Fibroblast of lung (primary cell): ENCODE measurements around the gene PDE4D. TPM values are rescaled to one million over a fixed set of nuclear protein-coding genes. Genes with fewer than 3 reads are reported as not detected.

ENCODE experiments used
- DNase-seq, 2 donors: peaks; one replicate each; pipeline versions ENCODE4 v3.0.0 to v3.0.0-alpha.2; 2010; ENCODE audit warnings: low read depth in 2 of 2
- H2AFZ ChIP-seq: 2 replicates; pipeline ENCODE4 v1.5.1; 2012; ENCODE audit warnings: low read length, control low read depth, inconsistent platforms
- H3K27ac ChIP-seq: 2 replicates; pipeline ENCODE4 v1.5.1; 2011; ENCODE audit warnings: low read length, control low read depth; ENCODE audit not compliant: insufficient read depth
- H3K27me3 ChIP-seq: 2 replicates; pipeline ENCODE4 v1.5.1; 2011; ENCODE audit warnings: mild to moderate bottlenecking, low read length; ENCODE audit not compliant: control insufficient read depth, insufficient read depth
- H3K36me3 ChIP-seq: 2 replicates; pipeline ENCODE4 v1.5.1; 2011; ENCODE audit warnings: low read length; ENCODE audit not compliant: control insufficient read depth, insufficient read depth
- H3K4me1 ChIP-seq: 2 replicates; pipeline ENCODE4 v1.5.1; 2011; ENCODE audit warnings: low read length; ENCODE audit not compliant: control insufficient read depth, insufficient read depth; ENCODE audit errors: extremely low read depth
- H3K4me2 ChIP-seq: 2 replicates; pipeline ENCODE4 v1.5.1; 2011; ENCODE audit warnings: low read length, control low read depth; ENCODE audit not compliant: insufficient read depth; ENCODE audit errors: extremely low read depth
- H3K4me3 ChIP-seq, 4 experiments: fragments of 200-600 bp in 1 of 4; sonication (generic) in 1 of 4; replicated peaks in 1 of 4; 2 replicates each; pipeline ENCODE4 v1.5.1; 2011 to 2016; ENCODE audit warnings: low read length in 4 of 4, low read depth in 3 of 4, mild to moderate bottlenecking in 3 of 4, control low read depth in 2 of 4, inconsistent platforms in 1 of 4, mixed read lengths in 1 of 4; ENCODE audit not compliant: insufficient read depth in 1 of 4; ENCODE audit errors: control extremely low read depth in 1 of 4
- H3K79me2 ChIP-seq: 2 replicates; pipeline ENCODE4 v1.5.1; 2012; ENCODE audit warnings: mild to moderate bottlenecking, low read length, inconsistent platforms; ENCODE audit not compliant: control insufficient read depth, insufficient read depth
- H3K9ac ChIP-seq: 2 replicates; pipeline ENCODE4 v1.5.1; 2011; ENCODE audit warnings: mild to moderate bottlenecking, low read length, control low read depth; ENCODE audit not compliant: insufficient read depth
- H3K9me3 ChIP-seq: 2 replicates; pipeline ENCODE4 v1.5.1; 2012; ENCODE audit warnings: low read depth, low read length; ENCODE audit not compliant: control insufficient read depth, insufficient read depth
- H4K20me1 ChIP-seq: 2 replicates; pipeline ENCODE4 v1.5.1; 2011; ENCODE audit warnings: low read length; ENCODE audit not compliant: control insufficient read depth, insufficient read depth; ENCODE audit errors: extremely low read depth
- EZH2 ChIP-seq: IDR thresholded peaks from 2 replicates; pipeline ENCODE4 v1.5.1; 2012; ENCODE audit warnings: low read length, control low read depth, mild to moderate bottlenecking; ENCODE audit errors: missing control alignments
- polyA plus RNA-seq, 2 donors: library from polyadenylated mRNA; depleted of rRNA in 1 of 2; stranded (reverse) in 1 of 2; unstranded in 1 of 2; fragments of >200 nt; gene quantifications; 2 replicates each; pipeline ENCODE4 v1.2.1, GENCODE V29; 2011 to 2012; ENCODE audit warnings: missing spikeins in 1 of 2
- total RNA-seq: library from RNA; depleted of rRNA; stranded (reverse); fragments of >200 nt; gene quantifications from 2 replicates; pipeline ENCODE4 v1.2.1, GENCODE V29; 2014
- TF ChIP-seq, protein P1 (sequence below), 2 donors: IDR thresholded peaks in 1 of 2; conservative IDR thresholded peaks in 1 of 2; 1 replicate in 1 of 2; 2 replicates in 1 of 2; pipeline ENCODE4 v1.5.1; 2011 to 2012; ENCODE audit warnings: low read length in 2 of 2, control low read depth in 1 of 2, inconsistent platforms in 1 of 2, low read depth in 1 of 2, mild to moderate bottlenecking in 1 of 2

PDE4D gene
- total and polyA plus RNA-seq, 2 donors (not counting 1 experiment from before 2014, with no cell fraction given): 2.1 to 8.3 TPM

DNA sequence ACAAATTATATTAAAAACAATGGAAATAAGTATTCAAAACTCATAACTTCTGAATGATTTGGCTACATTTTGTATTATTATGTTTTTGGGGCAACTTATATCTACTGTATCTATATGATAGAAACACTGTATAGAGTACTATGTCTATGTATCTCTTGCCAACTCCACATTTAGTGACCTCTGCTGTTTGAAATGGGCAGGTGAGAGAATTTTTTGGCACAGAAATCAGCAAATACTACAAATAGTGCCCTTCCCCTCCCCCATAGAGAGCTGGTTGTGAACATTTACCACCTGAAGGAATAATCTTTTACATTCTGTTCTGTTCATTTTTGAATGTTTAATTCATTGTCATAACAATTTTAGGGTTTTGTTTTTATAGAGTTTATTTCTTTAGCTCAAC is 545.3 kb downstream of the PDE4D start:
- Histone ChIP-seq H3K27ac (no peak overlapping the region), H3K9me3 (no peaks in the 10 kb centered on the region), H3K4me2 (no peak overlapping the region), H3K79me2 (no peaks in the 10 kb centered on the region), H3K9ac (no peak overlapping the region), H3K4me1 (no peaks in the 10 kb centered on the region), H3K36me3 (no peaks in the 10 kb centered on the region), H4K20me1 (no peaks in the 10 kb centered on the region), H2AFZ (no peak overlapping the region), H3K4me3 (no peak overlapping the region), H3K27me3 (no peaks in the 10 kb centered on the region)
- DNase-seq: no peak
- TF ChIP-seq, protein P1, sequence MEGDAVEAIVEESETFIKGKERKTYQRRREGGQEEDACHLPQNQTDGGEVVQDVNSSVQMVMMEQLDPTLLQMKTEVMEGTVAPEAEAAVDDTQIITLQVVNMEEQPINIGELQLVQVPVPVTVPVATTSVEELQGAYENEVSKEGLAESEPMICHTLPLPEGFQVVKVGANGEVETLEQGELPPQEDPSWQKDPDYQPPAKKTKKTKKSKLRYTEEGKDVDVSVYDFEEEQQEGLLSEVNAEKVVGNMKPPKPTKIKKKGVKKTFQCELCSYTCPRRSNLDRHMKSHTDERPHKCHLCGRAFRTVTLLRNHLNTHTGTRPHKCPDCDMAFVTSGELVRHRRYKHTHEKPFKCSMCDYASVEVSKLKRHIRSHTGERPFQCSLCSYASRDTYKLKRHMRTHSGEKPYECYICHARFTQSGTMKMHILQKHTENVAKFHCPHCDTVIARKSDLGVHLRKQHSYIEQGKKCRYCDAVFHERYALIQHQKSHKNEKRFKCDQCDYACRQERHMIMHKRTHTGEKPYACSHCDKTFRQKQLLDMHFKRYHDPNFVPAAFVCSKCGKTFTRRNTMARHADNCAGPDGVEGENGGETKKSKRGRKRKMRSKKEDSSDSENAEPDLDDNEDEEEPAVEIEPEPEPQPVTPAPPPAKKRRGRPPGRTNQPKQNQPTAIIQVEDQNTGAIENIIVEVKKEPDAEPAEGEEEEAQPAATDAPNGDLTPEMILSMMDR (conservative IDR thresholded peaks at IDR 0.05 in 1 of 2, IDR thresholded peaks at IDR 0.05 in 1 of 2; ENCODE audit: low read depth in 1 of 2, low read length in 2 of 2): no peak
- no peak for TF ChIP-seq EZH2

DNA sequence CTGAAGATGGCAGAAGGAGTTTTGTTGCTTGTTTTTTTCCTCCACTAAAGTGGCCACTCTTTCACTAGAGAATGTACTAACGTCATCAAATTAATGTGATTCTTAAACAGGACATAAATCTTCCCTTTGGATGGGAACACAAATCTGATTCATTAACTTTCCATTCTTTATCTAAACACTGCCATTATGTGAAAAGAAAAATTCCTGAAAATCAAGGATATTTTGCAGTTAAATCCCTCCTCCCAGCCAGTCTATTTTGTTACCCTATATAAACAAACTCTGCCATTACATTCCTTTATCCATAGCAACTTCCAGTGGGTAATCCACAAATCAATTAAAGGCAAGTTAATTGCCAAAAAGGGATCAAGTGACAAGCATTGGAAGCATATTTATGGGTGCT is 546.5 kb downstream of the PDE4D start:
- no peaks in the 10 kb centered on the region for H4K20me1 ChIP-seq
- H3K36me3 ChIP-seq: no peaks in the 10 kb centered on the region
- H3K27ac ChIP-seq: no peak overlapping the region
- no peaks in the 10 kb centered on the region for H3K9me3 ChIP-seq
- TF ChIP-seq EZH2: no peak
- TF ChIP-seq, protein P1 (conservative IDR thresholded peaks at IDR 0.05 in 1 of 2, IDR thresholded peaks at IDR 0.05 in 1 of 2; ENCODE audit: low read depth in 1 of 2, low read length in 2 of 2): no peak
- H3K4me1 ChIP-seq: no peaks in the 10 kb centered on the region
- no peak overlapping the region for H3K9ac ChIP-seq
- no peak overlapping the region for H3K4me2 ChIP-seq
- no peaks in the 10 kb centered on the region for H3K79me2 ChIP-seq
- no peaks in the 10 kb centered on the region for H3K27me3 ChIP-seq
- no peak overlapping the region for H3K4me3 ChIP-seq
- H2AFZ ChIP-seq: no peak overlapping the region
- peak; percentile 52 to 53 for DNase-seq

DNA sequence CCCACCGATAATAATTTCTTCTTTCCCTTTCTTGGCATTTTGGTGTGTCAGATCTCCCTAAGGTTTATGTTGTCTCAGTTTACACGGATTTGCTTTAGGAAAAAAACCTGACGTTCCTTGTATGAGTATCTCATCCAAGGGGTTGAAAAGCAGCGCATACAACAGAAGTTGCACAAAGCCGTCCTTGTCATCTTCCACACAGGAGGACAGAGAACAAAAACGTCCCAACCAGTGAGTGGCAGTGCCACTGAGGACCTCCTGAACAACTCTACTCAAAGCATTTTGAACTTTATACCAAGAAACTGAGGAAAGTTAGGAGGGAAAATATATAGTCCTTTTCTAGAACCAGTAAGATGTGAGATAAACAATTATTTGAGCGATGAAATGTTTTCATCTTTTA is 547.0 kb downstream of the PDE4D start:
- H4K20me1 ChIP-seq: no peaks in the 10 kb centered on the region
- H3K4me2 ChIP-seq: no peak overlapping the region
- H3K9ac ChIP-seq: no peak overlapping the region
- no peaks in the 10 kb centered on the region for H3K79me2 ChIP-seq
- no peak for DNase-seq
- H3K4me1 ChIP-seq: no peaks in the 10 kb centered on the region
- H3K27me3 ChIP-seq: no peaks in the 10 kb centered on the region
- TF ChIP-seq, protein P1 (conservative IDR thresholded peaks at IDR 0.05 in 1 of 2, IDR thresholded peaks at IDR 0.05 in 1 of 2; ENCODE audit: low read depth in 1 of 2, low read length in 2 of 2): no peak
- TF ChIP-seq EZH2: no peak
- H3K9me3 ChIP-seq: no peaks in the 10 kb centered on the region
- H3K4me3 ChIP-seq: no peak overlapping the region
- no peak overlapping the region for H2AFZ ChIP-seq
- H3K36me3 ChIP-seq: no peaks in the 10 kb centered on the region
- H3K27ac ChIP-seq: no peak overlapping the region
